Neural cell (in vitro differentiated cells): ENCODE measurements around the gene PODXL2. TPM values are rescaled to one million over a fixed set of nuclear protein-coding genes. Genes with fewer than 3 reads are reported as not detected.

Experiments used
- H2AFZ ChIP-seq: fragments of 200-600, 300-800 bp; sonication (generic), shearing (Covaris generic); 2 replicates; pipeline ENCODE4 v1.6.0; 2014; ENCODE audit warnings: low read depth, mild to moderate bottlenecking, antibody characterized with exemption, low read length, moderate library complexity
- H3F3A ChIP-seq: fragments of 200-600 bp; shearing (Covaris generic); 2 replicates; pipeline ENCODE4 v1.6.1; 2016; ENCODE audit warnings: mild to moderate bottlenecking, moderate library complexity, mixed read lengths, antibody characterized with exemption, low read length; ENCODE audit not compliant: insufficient read depth, poor library complexity, severe bottlenecking
- H3K27ac ChIP-seq: fragments of 200-600, 300-800 bp; sonication (generic), shearing (Covaris generic); 2 replicates; pipeline ENCODE4 v1.5.1; 2014; ENCODE audit warnings: mild to moderate bottlenecking, low read length, moderate library complexity
- H3K27me3 ChIP-seq: fragments of 300-800, 200-600 bp; sonication (generic), shearing (Covaris generic); 2 replicates; pipeline ENCODE4 v1.6.0; 2014; ENCODE audit warnings: mild to moderate bottlenecking, low read depth, low read length, moderate library complexity; ENCODE audit not compliant: insufficient read depth
- H3K36me3 ChIP-seq: fragments of 300-800, 200-600 bp; sonication (generic), shearing (Covaris generic); 2 replicates; pipeline ENCODE4 v1.5.1; 2014; ENCODE audit warnings: mild to moderate bottlenecking, antibody characterized with exemption, low read length, moderate library complexity; ENCODE audit not compliant: insufficient read depth
- H3K4me2 ChIP-seq: fragments of 300-800, 200-600 bp; sonication (generic), shearing (Covaris generic); 2 replicates; pipeline ENCODE4 v1.6.0; 2014; ENCODE audit warnings: mild to moderate bottlenecking, low read length
- H3K4me3 ChIP-seq: fragments of 300-800, 200-600 bp; sonication (generic), shearing (Covaris generic); 2 replicates; pipeline ENCODE4 v1.5.1; 2014; ENCODE audit warnings: mild to moderate bottlenecking, low read length, moderate library complexity
- H3K79me2 ChIP-seq: fragments of 200-600 bp; shearing (Covaris generic); replicated peaks from 2 replicates; pipeline ENCODE4 v1.6.0; 2014; ENCODE audit warnings: mild to moderate bottlenecking, low read length, moderate library complexity; ENCODE audit not compliant: insufficient read depth
- H3K9ac ChIP-seq: fragments of 300-800, 200-600 bp; sonication (generic), shearing (Covaris generic); 2 replicates; pipeline ENCODE4 v1.6.1; 2016; ENCODE audit warnings: mild to moderate bottlenecking, low read length, mixed read lengths
- H3K9me2 ChIP-seq: fragments of 200-600 bp; shearing (Covaris generic); 2 replicates; pipeline ENCODE4 v1.6.1; 2016; ENCODE audit warnings: mild to moderate bottlenecking, low read length, mixed read lengths; ENCODE audit not compliant: insufficient read depth
- H3K9me3 ChIP-seq: fragments of 200-600, 300-800 bp; sonication (generic), shearing (Covaris generic); 2 replicates; pipeline ENCODE4 v1.6.1; 2016; ENCODE audit warnings: mild to moderate bottlenecking, mixed run types, low read length, moderate library complexity, mixed read lengths
- H4K20me1 ChIP-seq: fragments of 200-600 bp; shearing (Covaris generic); 2 replicates; pipeline ENCODE4 v1.6.1; 2016; ENCODE audit warnings: mild to moderate bottlenecking, mixed run types; ENCODE audit not compliant: insufficient read depth
- CTCF ChIP-seq: fragments of 450-650 bp; IDR thresholded peaks from 2 replicates; pipeline ENCODE4 v1.5.1; 2014; ENCODE audit warnings: antibody characterized with exemption, mild to moderate bottlenecking, moderate library complexity; ENCODE audit not compliant: poor library complexity, severe bottlenecking
- EP300 ChIP-seq: fragments of 450-650 bp; conservative IDR thresholded peaks from 2 replicates; pipeline ENCODE4 v1.6.1; 2014; ENCODE audit warnings: antibody characterized with exemption, mild to moderate bottlenecking, moderate library complexity; ENCODE audit not compliant: poor library complexity, severe bottlenecking
- EZH2 ChIP-seq: fragments of 200-600, 300-800 bp; shearing (Covaris generic), sonication (generic); IDR thresholded peaks from 2 replicates; pipeline ENCODE4 v1.6.1; 2014; ENCODE audit warnings: antibody characterized with exemption, low read length, borderline replicate concordance, mild to moderate bottlenecking; ENCODE audit not compliant: insufficient read depth, poor library complexity, severe bottlenecking
- MXI1 ChIP-seq: fragments of 450-650 bp; conservative IDR thresholded peaks from 2 replicates; pipeline ENCODE4 v1.6.1; 2014; ENCODE audit warnings: antibody characterized with exemption, mild to moderate bottlenecking; ENCODE audit not compliant: poor library complexity, severe bottlenecking
- RAD21 ChIP-seq: fragments of 450-650 bp; conservative IDR thresholded peaks from 2 replicates; pipeline ENCODE4 v1.6.1; 2014; ENCODE audit warnings: antibody characterized with exemption, mild to moderate bottlenecking, moderate library complexity
- REST ChIP-seq: IDR thresholded peaks from 2 replicates; pipeline ENCODE4 v1.6.1; 2012; ENCODE audit warnings: borderline replicate concordance
- SMC3 ChIP-seq: fragments of 450-650 bp; conservative IDR thresholded peaks from 2 replicates; pipeline ENCODE4 v1.6.1; 2014; ENCODE audit warnings: antibody characterized with exemption, mild to moderate bottlenecking, moderate library complexity; ENCODE audit not compliant: poor library complexity
- TAF1 ChIP-seq: IDR thresholded peaks from 2 replicates; pipeline ENCODE4 v1.6.1; 2012; ENCODE audit warnings: low read depth
- polyA plus RNA-seq: library from polyadenylated mRNA; depleted of rRNA; stranded (reverse); fragments of >200 nt; gene quantifications from 2 replicates; pipeline ENCODE4 v1.2.3, GENCODE V29; 2014

The PODXL2 gene
- polyA plus RNA-seq, 1 donor from 2014 or later, result 266 TPM

- no peaks in the 10 kb centered on the region for H3K9me2 ChIP-seq
- H3K27me3 ChIP-seq, result no peaks in the 10 kb centered on the region
- H3K27ac ChIP-seq, result peak overlapping the region; percentile 64
- H3K9ac ChIP-seq, result no peak overlapping the region
- no peak overlapping the region for H2AFZ ChIP-seq
- no peaks in the 10 kb centered on the region for H4K20me1 ChIP-seq
- TF ChIP-seq TAF1 (no peak), EZH2 (no peak)
- H3K79me2 ChIP-seq, result no peaks in the 10 kb centered on the region
- no peaks in the 10 kb centered on the region for H3K9me3 ChIP-seq
- H3K4me2 ChIP-seq, result no peak overlapping the region
- H3F3A ChIP-seq, result no peaks in the 10 kb centered on the region
- no peak overlapping the region for H3K4me3 ChIP-seq
- H3K36me3 ChIP-seq, result no peaks in the 10 kb centered on the region
These were observed 80.5 kb downstream of the PODXL2 start for GRCh38 chr3:127709320-127710060.

GRCh38 chr3:127710155-127710941, 81.4 kb downstream of the PODXL2 start:
- no peak for TF ChIP-seq EZH2
- no peak for TF ChIP-seq SMC3
- no peak for TF ChIP-seq MXI1
- TF ChIP-seq TAF1, result no peak
- no peak for TF ChIP-seq RAD21
- TF ChIP-seq REST, result no peak
- TF ChIP-seq CTCF, result no peak
- TF ChIP-seq EP300, result no peak
- Histone ChIP-seq H3K27ac (no peak overlapping the region), H4K20me1 (no peaks in the 10 kb centered on the region), H3K27me3 (no peaks in the 10 kb centered on the region), H2AFZ (no peak overlapping the region), H3K9me3 (no peaks in the 10 kb centered on the region), H3K4me2 (no peak overlapping the region), H3K9ac (no peak overlapping the region), H3K9me2 (no peaks in the 10 kb centered on the region), H3K4me3 (no peak overlapping the region), H3K36me3 (no peaks in the 10 kb centered on the region), H3F3A (no peaks in the 10 kb centered on the region), H3K79me2 (no peaks in the 10 kb centered on the region)
